GM12891 (cell line): ENCODE data around the gene DAZAP1.

Experiments used
- PAX5 ChIP-seq: IDR thresholded peaks from 2 replicates; pipeline ENCODE4 v1.6.1; 2011; ENCODE audit warnings: low read length, moderate library complexity, mild to moderate bottlenecking; ENCODE audit not compliant: insufficient read depth, severe bottlenecking
- POLR2A ChIP-seq: IDR thresholded peaks from 2 replicates; pipeline ENCODE4 v1.6.1; 2011; ENCODE audit warnings: low read depth, low read length, control low read depth
- POLR2AphosphoS5 ChIP-seq: IDR thresholded peaks from 2 replicates; pipeline ENCODE4 v1.6.1; 2011; ENCODE audit warnings: low read depth, low read length, control low read depth
- POU2F2 ChIP-seq: IDR thresholded peaks from 2 replicates; pipeline ENCODE4 v1.6.1; 2011; ENCODE audit warnings: low read depth, mild to moderate bottlenecking, control low read depth, low read length, moderate library complexity
- SPI1 ChIP-seq: IDR thresholded peaks from 2 replicates; pipeline ENCODE4 v1.6.1; 2011; ENCODE audit warnings: low read depth, low read length, control low read depth
- TAF1 ChIP-seq: IDR thresholded peaks from 2 replicates; pipeline ENCODE4 v1.6.1; 2011; ENCODE audit warnings: low read depth, low read length, control low read depth

- TF ChIP-seq SPI1 = no peak
- TF ChIP-seq POLR2AphosphoS5 = no peak
- no peak for TF ChIP-seq POLR2A
- no peak for TF ChIP-seq TAF1
- TF ChIP-seq POU2F2 = no peak
- TF ChIP-seq PAX5 = no peak
These were observed 39.5 kb downstream of the DAZAP1 start for GRCh38 chr19:1446713-1447481.
